Germinal center (tissue), 1 donor: ENCODE results near the gene AGPAT4.

Experiments used
- DNase-seq: peaks from one replicate; pipeline ENCODE4 v3.0.0; 2012; ENCODE audit warnings: mixed read lengths, low spot score

The AGPAT4 gene

DNA sequence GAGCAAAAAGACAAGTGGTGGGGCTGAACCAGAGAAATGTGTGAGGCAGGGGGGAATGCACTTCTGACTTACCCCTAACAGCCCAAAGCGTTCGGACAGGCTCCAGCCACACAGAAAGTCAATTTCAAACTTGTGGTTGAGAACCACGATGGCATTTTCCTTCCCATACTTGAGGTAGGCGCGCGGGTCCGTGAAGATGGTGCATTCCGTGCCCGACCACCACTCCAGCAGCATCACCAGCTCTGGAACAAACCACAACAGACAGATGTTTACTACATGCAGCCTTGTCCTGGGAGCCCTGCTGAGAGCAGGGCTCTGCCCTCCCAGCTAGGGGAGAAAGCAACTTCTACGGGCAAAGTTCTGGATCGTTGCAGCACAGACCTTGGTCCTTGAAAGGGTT, 107.7 kb downstream of the AGPAT4 start:
- DNase-seq: no peak

DNA sequence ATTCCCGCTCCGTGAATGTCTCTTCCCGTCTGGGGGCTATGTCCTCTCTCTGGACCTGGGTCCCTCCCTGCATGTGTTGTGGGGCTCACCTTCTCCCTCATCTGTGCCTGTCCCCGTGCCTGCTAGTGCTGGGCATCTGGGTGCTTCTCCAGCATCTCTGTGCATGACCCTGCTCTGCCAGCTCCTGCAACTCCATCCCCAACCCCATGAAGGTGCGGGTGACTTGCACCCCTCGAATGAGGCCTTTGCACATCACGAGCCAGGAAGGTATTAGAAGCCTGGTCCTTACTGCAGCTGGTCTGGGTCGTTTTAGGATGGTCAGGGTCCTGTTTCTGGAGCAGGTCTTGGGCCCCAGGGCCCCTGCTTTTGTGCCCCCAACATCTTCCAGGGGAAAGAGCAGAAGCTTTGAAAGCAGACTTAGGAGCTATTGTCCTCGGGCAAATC, 109.7 kb downstream of the AGPAT4 start:
- no peak for DNase-seq

DNA sequence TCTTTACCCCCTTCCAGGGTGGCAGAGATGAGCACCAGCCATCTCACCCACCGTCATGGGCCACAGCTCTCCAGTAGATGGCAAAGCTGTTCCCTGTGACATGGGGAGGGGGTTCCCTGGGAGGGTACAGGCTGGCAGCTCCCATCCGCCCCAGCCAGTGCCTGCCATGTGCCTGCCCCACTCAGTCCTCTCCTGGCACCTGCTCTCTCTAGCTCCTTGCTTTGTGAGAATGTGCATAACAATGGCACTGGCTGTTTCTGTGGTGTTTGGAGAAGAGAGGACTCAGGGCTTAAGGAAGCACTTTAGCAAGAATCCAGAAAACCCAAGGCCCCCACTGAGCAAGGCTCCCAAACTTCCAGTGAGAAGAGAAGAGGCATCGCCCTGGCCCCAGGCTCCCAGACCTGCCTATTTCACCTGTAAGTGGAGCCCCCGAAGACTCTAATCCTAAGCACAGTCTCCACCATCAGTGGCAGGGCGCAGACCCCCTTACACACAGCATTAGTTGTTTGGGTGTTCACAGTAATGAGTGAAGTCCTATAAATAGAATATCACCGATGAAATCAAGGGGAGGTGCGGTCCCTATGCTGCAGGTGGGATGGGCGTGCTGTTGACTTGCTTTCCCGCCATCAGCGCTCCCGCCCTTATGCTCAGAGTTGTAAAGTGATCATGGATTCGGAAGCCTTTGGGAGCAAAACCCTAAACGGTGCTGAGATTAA, 110.2 kb downstream of the AGPAT4 start:
- no peak for DNase-seq

DNA sequence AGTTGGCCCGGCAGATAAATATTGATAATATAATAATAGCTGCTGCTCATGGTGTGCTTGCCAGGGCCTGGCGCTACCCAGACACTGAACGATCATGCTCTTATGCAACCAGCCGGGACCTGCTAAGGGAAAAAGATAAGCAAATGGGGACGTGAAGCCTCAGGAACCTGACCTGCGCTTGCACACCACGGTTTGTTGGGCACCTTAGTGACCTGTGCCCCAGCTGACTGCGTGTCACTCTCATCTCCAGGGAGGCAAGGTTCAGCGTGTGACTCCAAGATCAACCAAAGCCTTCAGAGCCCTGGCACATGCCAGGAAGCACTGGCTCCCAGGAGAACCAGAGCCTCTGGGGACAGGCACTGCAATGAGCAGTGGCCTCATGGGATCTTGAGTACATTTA, 111.1 kb downstream of the AGPAT4 start:
- DNase-seq: no peak

DNA sequence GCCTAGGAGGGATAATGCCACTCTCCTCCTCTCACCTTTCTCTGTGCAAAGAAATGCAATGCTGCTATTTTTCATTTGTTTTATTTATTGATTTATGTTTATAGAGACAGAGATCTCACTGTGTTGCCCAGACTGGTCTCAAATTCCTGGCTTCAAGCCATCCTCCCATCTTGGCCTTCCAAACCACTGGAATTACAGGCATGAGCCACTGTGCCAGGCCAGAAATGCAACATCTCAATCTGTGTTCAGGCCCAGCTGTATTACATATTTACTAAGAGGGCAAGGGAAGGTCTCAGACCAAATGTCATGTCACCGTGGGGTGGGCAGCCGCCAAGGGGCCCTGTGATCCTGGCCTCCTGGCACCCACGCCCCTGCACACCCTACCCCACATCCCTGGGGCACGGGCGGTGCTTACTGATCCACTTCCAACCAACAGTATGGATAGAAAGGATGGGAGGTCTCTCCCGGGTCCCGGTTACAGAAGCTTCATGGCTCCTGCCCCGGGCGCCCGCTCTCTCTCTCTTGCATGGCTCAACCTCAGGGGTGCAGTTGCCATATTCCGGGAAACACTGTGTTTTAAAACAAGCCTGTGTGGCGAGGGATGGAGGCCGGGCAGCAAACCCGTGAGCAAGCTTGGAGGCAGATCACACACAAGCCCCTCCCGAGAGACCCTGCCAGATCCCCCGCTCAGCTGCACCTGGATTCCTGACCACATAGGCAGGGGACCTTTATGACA, 111.8 kb downstream of the AGPAT4 start:
- DNase-seq: no peak

DNA sequence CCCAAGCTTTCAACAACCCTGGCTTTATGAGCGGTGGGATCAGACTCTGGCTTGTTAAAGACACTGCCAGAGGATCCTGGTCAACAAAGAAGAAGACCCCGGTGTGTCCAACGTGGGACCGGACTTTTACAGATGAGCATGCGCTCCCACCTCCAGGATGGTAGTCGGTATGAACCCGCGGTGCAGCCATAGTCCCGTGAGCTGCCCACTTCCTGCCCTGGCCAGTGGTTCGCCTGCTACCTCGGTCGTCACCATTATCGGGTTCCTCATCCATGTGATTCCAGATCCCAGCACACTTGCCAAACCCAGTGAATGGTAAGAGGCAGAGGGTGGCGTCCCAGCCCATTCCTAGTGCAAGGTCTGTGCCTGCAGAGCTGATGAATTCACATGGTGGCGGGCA, 112.7 kb downstream of the AGPAT4 start:
- DNase-seq: no peak

DNA sequence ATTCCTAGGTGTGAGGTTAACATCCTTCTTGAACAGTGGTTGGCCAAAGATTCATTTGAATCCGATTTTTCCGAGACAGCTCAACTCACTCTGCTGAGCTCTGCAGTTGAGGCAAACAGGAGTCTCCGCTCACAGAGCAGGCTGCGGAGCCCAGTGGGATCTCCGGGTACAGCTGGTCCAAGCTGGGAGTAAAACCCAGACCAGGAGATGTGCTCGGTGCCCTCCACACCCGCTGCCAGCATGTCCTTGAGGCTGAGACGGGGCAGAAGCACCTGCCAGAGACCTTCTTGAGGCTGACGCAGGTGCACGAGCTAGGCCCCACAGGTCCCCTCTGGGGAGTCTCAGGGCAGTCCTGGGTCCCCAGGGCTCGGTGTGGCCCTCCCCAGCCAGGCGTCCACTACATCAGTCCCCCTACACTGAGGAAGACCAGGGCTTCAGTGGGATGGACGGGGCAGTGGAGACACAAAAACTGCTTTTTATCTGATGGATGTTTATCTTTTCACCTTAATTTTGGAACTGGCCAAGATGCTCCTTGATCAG, 119.0 kb downstream of the AGPAT4 start:
- no peak for DNase-seq

DNA sequence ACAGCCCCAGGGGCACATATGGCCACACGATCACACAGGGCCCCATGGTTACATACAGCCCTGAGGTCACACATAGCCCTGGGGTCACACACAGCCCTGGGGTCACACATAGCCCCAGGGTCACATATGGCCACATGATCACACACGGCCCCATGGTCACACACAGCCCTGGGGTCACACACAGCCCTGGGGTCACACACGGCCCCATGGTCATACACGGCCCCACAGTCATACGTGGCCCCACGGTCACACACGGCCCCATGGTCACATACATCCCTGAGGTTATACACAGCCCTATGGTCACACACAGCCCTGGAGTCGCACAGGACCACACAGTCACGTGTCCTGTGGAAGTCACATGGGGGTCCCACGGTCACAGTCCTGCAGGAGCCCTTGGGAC, 120.1 kb downstream of the AGPAT4 start:
- no peak for DNase-seq

DNA sequence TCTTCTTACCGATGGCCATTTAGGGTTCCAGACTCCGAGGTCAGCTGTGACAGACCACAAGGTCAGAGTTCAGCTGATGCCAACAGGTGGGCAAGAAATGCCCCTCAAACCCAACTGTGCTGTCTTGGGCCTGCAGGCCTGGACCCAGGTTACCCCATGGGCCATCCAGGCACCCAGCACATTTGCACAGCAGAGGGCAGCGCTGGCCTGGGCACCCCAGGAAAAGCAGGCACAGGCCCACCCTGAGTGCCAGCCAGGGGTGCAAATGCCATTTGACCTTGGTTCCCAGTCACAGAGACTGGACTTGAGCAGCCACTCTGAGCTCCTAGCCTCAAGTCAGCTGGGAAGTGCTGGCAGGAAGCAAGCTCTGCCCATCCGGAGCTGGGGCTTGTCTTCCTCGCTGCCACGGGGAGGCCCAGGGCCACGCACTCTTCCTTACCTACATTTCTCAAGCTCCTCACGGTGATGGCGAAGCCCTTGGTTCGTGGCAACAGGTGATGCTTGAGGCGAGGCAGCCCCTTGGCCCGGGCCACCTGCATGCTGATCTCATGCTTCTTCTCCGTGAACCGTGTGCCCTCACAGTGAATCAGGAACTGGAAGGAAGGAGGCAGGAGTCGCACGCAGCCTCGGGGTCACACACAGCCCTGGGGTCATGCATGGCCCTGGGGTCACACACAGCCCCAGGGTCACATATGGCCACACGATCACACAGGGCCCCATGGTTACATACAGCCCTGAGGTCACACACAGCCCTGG, 120.8 kb downstream of the AGPAT4 start:
- DNase-seq: peak; percentile 34

DNA sequence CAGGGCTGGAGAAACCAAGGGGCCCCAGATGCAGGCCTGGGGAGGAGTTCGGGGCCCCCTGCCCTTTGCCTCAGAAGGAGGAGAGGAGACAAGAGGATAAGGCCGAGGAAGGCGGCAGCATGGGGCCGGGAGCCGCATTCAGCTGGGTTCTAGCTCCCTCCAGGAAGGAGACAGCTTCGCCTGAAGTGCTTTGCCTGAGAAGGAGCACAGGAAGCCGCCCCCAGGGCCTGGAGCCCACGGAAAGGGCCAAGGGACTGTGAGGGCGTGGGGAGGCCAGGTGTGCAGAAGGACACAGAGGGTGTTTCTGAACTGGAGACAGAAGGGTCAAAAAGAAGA, 121.4 kb downstream of the AGPAT4 start:
- no peak for DNase-seq

DNA sequence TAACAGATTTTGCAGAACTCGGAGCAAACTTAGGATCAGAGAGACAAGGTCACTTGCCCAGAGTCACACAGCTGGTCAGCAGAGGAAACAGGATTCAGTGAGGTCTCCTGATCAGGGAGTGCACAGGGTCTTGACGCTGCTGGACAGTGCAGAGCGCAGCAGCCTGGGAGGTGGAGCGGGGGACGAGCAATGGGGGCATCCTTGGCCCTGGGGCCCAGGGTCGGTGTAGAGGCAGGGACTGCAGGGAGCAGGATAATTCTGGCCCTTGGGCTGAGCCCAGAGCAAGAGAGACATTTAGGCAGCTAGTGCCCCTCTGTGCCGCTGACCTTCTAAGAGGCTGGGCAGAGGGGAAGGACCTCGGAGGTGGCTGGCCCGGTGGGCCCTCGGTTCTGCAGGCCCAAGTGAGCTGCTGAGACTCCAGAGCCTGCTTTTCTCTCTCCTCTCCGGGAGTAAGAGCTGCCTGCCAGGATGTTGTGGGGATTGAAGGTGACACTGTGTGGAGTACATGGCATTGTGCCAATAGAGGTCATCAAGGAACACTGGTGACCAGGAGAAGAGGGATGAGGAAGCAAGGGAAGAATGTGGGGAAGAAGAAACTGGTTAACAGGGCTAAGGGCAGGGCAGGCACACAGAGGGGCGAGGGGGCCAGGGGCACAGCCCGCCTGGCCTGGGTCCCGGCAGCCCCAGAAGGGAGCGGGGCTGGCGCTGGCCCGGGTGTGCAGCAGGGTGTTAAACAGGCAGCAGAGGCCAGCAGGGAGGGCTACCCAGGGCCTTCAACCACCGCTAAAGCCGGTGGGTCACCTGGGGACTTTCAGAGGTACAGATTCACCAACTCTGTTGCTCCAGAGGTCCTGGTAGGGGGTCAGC, 122.0 kb downstream of the AGPAT4 start:
- no peak for DNase-seq

DNA sequence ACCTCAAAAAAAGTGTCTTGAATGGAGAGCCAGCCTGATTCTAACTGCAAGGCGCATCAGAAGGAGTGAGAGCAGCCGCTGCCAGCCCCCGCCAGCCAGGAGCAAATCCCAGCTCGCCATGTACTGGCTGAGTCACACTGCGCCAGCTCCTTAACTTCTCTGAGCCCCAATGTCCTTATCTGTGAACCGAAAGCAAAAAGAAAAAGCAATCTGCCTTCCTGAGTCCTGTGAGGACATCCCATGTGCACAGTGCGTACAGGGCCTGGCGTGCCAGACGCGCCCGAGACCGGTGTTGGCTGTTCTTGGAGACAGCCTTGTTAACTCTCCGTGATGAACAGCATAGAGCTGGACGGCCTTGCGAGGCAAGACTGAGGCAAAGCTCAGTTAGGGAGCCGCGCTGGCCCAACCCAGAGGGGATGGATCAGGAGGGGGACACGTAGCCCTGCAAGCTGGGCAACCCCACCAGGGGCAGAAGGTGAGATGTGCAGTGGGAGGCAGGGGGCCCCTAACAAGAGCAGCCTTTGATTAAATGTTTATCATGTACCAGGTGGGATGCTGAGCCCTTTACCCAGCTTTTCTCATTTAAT, 122.7 kb downstream of the AGPAT4 start:
- no peak for DNase-seq

DNA sequence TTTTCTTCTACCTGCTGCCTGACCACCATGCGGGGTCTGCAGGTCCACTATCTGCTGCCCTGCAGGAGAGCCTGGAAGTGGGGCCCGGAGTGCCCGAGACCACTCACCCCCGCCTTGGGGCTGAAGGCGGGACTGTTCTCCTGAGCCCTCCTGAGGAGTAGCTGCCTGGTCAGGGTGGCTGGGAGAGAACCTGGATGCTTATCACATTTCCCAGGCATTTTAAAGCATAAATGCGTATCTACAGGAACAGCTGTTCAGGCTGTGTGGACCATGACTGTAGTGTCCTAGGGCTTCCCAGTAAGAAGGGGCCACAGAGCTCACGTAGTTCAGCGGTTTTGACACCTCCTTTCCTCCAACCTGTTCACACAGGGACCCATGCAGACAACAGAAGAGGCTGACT, 123.3 kb downstream of the AGPAT4 start:
- DNase-seq: no peak

DNA sequence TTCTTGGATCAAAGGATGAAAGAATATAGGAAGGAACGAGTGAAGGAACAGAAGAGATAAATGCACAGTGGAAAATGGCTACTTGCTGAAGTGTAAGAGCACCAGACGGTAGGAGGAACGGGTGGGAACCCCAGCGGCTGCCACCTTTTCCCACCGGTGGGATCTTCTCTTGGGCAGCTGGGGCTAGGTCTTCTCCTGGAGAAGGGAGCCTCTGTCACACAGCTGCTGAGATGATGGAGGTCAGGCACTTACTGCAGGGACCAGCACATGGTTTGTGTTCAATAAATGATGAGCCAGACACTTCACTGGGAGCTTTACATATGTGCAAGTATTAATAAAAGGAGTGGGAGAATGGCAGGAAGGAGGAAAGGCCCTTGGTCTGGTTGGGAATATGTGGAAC, 123.7 kb downstream of the AGPAT4 start:
- DNase-seq: no peak

DNA sequence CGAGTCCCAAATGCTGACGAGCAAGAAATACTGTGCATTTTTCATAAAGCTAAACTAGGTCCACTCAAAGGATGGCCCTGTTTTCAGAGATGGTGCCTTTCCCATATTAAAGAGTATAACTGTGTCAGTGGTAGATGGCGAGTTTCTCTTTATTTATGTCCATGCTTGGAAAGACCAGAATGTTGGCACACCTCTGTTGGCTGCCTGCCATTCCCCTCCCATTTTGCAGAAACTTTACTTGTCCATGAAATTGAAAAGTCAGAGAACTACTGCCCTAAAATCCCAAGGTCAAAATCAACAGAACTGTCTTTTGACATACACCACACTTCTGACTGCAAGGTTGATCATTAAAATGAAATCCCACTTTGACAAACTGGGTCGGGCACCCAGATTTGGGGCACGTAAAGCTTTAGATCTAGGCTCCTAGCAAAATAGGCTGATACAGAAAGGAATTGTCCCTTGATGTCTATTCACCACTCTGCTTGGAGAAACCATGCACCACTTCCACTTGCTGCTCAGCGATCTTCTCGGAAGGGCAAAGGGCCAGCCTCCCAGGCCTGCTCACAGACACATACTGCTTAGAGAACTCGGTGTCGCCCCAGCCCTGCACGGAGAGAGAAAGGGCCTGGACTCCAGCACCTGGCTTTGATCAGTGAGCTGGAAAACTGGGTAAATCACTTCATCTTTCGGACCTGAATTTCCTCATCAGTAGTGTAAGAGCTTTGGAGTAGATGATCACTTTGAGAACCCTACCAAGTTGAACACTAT, 130.0 kb downstream of the AGPAT4 start:
- DNase-seq: no peak

DNA sequence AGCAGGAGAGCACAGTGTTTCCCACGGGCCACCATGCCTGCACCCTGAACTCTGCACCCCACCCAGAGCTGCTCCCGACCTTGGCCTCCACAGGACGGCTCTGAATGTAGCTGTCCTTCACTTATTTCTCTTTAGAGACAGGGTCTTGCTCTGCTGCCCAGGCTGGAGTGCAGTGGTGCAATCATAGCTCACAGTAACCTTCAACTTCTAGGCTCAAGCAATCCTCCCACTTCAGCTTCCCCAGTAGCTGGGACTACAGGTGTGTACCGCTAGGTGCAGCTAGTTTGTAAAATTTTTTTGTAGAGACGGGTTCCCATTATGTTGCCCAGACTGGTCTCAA, 130.9 kb downstream of the AGPAT4 start:
- no peak for DNase-seq

DNA sequence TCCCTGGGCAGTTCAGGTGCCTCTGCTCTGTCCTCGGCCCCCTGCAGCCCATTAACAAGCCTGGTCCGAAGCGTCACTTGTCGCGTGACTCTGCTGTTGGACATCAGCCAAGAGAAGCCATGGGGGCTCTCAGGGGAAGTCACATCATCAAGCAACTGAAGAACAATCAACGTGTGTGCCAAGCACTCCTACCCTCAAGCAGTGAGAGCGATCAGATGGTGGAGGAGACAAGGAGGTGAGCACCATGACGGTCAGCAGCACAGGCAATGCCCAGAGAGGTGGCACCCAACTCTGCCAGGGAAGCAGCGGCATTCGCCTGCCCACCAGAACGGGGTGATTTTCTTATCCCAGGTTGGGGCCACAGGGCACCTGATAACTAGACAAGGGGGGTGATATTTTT, 132.7 kb downstream of the AGPAT4 start:
- no peak for DNase-seq

DNA sequence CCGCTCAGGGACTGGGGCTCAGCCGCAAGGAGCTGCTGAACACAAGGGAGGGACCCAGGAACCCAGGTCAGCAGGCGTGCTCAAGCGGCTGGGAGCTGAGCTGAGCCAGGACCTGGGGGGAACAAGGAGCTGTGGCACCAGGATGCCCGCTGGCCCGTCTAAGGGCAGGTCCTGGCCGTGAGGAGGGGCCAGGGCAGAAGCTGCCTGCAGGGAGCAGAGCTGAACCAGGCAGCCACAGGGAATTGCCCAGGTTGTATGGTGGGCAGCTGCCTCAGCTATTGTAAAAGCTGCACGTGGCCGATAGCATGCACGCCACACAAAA, 133.3 kb downstream of the AGPAT4 start:
- DNase-seq: no peak

DNA sequence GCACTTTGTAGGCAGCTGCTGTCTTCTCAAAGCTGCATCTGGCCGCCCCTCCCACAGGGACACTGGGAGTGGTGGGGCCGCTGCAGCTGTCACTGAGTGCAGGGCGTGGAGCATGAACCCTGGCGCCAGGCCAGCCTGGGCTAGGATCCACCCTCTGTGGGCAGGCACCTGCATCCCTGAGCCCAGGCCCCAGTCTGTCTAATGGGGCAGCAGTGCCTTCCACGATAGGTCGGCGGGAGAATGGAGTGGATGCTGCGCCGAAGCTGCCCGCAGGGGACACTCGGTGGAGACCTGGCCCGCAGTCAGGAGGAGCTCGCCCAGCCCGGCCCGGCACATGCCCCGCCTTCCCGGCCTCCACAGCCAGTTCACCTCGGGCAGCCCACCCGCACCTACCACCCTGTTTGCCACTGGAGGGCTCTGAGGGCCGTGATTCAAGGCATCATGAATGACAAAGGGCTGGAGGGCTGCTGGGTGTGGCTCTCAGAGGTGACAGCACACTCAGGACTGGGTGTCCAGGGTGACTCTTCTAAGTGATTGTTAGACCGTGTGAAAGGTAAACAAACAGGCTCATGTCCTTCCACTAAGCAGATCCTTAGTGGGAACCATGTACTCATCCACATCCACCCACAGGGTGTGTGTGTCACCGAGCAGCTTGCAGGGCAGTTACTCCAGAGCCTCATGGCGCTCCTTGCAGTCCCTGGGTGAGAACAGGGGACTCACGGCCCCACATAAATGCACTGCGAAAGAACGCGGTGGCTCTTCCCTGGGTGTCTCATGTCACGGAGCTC, 133.9 kb downstream of the AGPAT4 start:
- no peak for DNase-seq

DNA sequence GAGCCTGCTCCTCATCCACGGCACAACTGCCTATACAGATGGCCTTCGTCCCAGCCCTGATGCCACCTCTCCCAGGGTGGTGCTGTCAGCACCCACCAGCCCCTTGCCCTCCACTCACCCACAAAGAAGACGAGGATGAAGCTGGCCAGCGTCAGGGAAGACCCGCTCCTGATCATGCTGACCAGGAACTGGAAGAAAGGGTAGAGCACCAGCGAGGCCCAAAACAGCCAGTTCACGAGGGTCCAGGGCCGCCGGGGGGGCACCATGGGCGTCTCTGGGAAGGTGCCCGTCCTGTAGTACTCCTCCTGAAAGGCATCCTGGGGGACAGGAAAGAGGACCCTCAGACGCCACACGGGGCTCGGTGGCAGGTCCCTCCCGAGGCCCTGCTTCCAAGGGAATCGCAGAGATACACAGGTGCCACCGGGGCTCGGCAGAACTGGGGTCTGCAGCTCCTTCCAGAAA, 134.5 kb downstream of the AGPAT4 start:
- DNase-seq: no peak
